Suppressor macrophage (primary cell): Measurements from ENCODE around the gene EML1.
A peak's percentile ranks its signal among the peaks of the same experiment; 100 is the strongest.

Experiments used
- DNase-seq, 4 experiments: peaks; one replicate each; pipeline ENCODE4 v3.0.0-alpha.2; 2020 to 2022
- total RNA-seq, 17 experiments: gene quantifications; one replicate each; lab custom pipeline; 2026; ENCODE audit warnings: mixed read lengths in 6 of 17, inconsistent platforms in 3 of 17; lab: John Stamatoyannopoulos, UW

EML1 gene
- 0 to 5.0 (median 0.06) reads per million in 17 experiments for total RNA-seq

- DNase-seq, result peak; percentile 49 to 83 (median 68)
Observed at GRCh38 chr14:99793213-99794150, at the start of gene EML1. TSS of gene EML1 (plus strand) at chr14:99793413. CDS start at chr14:99793477, 64 bp downstream.

DNA sequence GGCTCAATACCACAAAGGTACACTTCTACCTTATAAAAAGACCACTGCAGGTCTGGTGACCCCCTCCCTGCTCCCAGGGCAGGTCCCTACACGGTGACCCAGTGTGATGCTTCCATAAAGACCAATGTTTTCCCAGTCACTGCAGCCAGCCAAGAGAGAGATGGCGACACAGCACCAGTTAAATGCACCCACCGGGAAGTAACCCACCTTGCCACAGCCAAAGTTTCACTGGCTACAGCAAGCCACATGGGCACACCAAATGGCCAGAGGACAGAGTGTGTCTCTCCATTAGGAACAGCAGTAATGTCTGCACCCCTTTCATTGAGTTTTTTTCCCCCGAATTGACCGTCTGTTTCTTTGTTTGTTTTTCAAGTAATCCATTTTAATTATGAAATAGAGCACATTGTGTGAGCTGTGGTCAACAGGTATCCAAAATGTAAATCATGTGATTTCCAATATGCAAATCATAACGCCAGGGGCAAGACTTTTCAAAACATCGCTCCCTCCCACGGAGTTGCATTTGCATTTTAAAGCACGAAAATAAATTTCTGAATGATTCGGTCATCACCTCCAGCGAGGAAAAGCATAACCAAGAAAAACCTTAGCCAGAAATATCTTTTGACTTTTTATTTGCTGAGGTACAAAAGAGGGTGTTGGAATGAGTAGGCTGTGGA is 48.9 kb upstream of the EML1 start:
- DNase-seq, result no peak

DNA sequence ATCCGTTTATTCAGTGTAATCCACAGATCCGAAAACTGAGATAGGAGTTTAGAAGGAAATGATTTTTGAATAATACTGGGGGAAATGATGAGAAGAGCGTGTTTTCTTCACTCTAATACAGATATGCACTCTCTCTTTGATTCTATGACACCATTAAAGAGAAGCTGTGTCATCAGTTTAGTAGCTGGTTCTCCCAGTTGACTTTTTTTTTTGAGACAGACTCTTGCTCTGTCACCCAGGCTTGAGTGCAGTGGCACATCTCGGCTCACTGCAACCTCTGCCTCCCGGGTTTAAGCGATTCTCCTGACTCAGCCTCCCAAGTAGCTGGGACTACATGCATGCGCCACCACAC is 48.4 kb upstream of the EML1 start:
- no peak for DNase-seq

- no peak for DNase-seq
Observed at GRCh38 chr14:99745307-99745951, 47.8 kb upstream of the EML1 start.

DNA sequence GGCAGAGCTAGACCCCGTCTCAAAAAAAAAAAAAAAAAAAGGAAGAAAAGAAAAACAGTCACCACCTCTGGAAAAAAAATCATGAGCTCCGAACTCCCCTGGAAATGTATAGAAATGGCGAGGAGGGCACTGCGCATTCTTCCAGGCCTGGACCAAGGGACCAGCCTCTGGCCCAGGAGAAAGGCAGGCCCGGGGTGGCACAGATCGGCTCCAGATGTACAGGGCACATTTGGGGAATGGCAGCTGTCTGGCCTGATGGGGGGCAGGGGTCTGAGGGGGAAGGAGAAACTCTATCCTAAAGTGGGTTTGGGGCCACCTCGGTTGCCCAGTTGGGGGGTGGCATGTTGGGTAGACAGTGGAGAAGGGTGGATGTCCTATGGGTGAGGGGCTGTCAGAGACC is 46.0 kb upstream of the EML1 start:
- no peak for DNase-seq

DNA sequence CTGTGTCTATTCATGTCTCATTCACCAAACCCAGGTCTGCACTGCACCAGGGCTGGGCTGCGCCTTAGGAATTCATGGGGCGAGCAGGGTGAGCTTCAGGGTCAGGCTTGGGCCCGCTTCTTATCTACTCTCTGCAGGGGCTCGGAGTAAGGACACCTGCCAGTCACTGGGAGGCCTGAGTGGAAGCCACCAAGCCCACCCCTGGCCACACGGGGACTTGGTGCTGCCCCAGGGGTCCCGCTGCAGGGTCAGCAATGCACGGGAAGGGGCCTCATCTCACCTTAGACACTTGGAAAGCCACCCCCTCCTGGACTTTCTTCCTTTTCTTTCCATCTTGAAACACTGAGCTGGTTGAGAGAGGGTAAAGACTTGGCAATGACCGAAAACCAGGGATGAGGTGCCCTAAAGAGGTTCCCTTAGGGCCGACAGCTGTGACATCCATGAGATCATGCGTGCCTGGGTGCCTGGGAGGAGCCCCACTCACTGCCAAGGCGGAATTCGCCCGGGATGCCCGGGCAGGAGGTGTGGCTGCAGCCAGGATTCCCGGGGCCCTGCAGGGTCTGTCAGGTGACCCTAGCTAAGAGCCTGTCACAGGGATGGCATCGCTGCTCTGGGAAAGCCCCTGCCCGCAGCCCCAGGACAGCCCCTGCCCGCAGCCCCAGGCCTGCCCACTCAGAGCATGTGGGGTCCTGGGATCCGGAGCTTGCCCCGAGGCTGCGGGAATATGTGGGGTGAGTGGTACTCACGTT is 45.5 kb upstream of the EML1 start:
- DNase-seq, result no peak

GRCh38 chr14:99748529-99748928 is 44.7 kb upstream of the EML1 start:
- DNase-seq, result no peak

DNA sequence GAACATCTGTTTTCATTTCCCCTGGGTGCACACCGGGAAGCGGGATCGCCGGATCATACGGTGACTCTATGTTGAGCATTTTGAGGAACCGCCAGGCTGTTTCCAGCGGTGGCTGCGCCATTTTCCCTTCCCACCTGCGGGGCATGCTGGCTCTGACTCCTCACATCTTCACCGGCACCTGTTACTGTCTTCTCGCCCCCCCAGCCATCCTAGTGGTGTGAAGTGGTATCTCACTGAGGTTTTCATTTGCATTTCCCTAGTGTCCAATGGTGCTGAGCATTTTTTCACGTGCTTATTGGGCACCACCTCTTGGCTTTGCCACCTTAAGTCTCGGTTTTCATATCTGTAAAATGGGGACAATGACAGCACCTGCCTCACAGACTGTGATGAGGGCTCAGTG is 44.1 kb upstream of the EML1 start:
- no peak for DNase-seq

GRCh38 chr14:99749763-99750715 is 43.2 kb upstream of the EML1 start:
- no peak for DNase-seq

GRCh38 chr14:99750746-99751450 is 42.3 kb upstream of the EML1 start:
- DNase-seq, result no peak

DNA sequence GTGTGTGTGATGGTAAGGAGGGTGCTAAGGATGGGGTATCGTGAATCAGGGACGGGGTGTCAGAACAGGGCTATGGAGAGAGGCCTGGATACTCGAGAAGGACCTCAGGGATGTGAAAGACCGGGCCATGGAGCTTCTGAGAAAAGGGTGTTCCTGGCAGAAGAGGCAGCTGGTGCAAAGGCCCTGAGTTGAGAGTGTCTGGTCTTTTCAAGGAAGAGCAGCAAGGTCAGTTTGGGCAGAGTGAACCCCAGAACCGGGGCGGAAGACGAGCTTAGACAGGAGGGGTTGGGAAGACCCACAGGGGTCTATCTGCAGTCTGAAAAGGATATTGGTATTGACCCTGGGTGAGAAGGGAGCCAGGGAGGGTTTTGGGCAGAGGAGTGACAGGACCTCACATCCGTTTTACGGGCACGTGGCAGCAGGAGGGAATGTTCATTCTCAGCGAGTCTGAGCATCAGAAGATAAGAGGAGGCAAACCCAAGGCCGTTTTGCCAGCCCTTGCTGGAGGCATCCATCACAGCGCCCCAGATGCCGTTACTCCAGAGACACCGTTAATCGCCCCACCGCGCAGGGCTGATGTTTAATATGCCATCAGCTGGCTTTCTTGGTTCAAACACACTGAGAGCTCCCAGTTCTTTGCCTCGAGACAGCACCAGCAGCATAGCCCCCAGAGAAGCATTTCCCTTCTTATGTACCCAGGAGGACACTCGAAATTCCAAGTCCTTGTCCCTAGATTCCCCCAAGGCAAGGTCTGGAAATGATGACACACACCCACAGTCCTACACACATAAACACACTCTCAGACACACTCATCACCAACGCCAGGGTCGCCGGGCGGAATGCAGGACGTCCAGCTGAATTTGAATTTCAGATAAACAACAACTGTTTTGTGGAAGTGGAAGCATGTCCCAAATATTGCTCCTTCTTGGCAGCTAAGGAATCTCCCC is 41.4 kb upstream of the EML1 start:
- DNase-seq, result no peak

DNA sequence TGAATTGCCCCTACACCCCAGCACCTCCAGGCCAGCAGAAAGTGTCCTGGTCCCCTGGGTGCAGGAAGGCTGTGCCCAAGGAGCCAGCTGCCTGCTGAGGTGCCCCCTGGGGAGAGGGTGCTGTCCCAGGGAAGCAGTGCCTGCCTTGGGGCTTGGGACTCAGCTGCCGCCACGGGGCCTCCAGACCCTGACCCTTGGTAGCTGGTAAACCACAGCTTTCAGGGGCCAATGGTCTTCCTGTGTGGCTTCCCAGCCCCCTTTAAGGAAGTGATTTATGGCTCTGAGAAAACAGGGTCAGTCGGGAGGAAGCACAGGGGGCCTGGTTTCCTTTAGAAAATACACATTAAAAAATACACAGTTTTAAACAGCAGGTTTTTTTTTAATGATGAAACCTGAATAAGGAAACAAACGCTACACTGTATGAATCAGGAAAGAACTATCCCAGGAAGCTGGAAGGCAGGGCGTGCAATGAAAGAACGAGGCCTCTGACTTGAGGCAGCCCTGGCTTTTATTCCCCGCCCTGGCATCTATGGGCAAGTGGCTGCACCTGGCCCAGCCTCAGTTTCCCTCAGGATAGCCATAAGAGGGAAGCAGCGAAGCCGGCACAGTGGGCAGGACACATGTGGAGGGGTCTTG is 40.6 kb upstream of the EML1 start:
- no peak for DNase-seq

GRCh38 chr14:99753225-99754140 is 39.7 kb upstream of the EML1 start:
- no peak for DNase-seq

DNA sequence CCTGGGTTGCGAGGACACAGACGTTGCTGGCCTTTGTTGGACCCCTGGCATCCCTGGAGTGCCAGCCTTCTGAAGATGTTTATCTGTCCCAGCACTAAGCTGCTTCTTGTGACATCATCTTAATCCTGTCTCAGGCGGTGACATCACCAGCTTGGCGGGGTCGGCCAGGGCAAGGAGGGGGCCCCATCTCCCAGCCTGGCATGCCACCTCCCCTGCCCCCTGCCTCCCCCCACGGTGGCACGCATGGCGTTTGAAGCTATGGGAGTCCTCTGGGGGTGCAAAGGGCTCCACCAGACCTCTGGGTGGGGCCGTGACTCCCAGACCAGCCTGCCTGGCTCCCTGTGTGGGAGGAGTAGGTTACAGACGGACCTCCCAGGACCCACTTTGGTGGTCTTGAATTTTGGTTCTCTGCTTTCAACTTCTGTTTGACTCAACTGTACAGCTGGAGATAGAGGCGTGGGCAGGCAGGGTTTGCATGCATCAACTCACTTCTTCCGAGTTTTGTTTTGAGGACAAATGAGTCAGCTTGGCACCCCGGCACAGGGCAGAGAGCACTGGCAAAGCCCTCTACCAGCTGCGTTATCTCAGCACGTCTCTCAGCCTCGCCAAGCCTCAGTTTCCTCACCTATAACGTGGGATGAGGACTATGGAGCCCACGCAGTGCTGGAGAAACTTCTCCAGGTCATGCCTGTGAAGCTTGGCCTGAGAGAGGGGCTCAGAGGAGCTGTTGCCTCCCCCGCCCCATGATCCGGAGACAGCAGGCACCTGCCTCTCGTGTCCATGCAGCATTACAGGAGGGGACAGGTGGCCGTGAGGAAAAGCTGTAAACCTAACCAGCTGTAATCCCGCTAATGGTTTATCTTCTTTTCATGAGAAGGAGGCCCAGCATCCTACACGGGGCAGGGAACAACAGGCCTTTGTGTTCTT is 38.8 kb upstream of the EML1 start:
- no peak for DNase-seq

DNA sequence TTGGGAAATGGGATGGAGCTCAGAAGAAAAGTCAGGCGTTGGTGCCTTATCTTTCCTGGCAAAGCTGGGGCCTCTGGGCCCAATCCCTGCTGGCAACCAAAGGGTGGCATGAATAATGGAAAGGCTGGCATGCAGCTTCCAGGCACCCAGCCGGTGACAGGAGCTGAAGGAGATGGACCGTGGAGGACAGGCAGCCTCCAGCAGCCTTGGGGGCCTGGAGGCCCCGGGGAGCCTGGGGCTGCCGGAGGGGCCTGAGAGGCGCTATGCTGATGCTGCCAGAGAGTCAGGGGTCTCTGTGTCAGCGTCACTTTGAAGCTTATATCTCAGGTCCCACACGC is 38.2 kb upstream of the EML1 start:
- DNase-seq, result no peak

DNA sequence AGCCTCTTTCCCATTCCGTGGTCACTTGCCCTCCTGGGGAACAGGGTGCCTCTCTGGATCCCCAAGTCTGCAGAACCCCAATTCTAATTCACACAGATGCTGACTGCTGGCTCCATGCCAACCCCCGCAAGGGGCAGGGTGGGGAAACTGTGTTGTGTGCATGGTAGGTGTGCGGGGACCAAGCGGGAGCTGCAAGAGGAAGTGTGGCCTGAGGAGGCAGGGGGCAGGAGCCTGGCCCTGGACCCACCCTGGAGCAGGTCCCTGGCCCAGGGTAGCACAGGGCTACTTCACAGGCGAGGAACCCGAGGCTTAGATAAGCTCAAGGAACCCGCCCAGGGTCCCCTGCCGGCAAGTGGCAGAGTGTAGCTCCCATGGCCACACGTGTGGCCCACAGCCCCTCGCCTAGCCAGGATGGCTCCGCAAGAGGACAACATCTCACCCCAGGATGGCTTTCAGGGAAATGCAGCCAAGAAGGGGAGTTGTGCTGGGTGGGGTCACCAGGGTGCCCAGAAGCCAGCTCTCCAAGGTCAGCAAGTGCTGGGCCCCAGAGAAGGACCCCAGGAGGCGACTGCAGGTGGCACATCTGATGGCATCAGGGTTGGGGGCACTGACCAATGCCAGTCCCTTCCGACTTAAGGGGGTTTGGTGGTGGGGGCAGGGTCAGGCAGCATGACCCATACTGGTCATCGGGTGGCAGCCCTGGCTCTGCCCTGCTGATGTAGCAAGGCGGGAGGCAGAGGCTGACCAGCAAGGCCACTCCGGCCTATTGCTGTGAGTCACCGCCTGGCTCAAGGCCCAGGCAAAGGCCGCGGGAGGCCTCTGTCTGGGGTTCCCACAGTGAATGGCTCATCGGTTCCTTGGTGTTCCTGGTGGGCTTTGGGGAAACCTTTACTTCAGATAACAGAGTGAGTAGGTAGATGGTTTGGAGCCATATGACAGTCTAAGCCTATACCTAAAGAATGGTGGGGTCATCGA is 37.3 kb upstream of the EML1 start:
- DNase-seq, result no peak
